ENCODE data around the gene PNPLA2.
A peak's percentile ranks its signal among the peaks of the same experiment; 100 is the strongest.

PNPLA2 gene

DNA sequence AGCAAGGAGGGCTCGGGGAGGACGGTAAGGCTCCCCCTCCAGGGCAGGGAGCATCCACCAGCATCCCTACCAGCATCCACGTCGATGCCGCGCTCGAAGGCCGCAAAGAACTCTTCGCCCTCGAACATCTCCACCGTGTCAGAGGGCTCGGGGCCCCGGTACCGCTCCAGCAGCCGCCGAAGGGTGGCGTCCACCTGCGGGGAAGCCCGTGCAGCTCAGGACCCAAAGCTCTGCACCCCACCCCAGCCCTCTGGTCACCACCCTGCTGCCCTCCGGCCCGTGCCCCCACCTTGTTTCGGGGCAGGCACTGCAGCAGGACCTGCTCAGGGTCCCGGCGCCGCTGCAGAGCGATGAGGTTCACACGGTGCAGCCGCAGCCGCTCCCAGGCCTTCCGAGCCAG, 18.2 kb upstream of the PNPLA2 start:
- TF ChIP-seq, protein P1, sequence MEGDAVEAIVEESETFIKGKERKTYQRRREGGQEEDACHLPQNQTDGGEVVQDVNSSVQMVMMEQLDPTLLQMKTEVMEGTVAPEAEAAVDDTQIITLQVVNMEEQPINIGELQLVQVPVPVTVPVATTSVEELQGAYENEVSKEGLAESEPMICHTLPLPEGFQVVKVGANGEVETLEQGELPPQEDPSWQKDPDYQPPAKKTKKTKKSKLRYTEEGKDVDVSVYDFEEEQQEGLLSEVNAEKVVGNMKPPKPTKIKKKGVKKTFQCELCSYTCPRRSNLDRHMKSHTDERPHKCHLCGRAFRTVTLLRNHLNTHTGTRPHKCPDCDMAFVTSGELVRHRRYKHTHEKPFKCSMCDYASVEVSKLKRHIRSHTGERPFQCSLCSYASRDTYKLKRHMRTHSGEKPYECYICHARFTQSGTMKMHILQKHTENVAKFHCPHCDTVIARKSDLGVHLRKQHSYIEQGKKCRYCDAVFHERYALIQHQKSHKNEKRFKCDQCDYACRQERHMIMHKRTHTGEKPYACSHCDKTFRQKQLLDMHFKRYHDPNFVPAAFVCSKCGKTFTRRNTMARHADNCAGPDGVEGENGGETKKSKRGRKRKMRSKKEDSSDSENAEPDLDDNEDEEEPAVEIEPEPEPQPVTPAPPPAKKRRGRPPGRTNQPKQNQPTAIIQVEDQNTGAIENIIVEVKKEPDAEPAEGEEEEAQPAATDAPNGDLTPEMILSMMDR (IDR thresholded peaks at IDR 0.05; ENCODE audit: low read depth, low read length): no peak
- DNase-seq (ENCODE audit: low read depth in 2 of 2): no peak
- H3K4me3 ChIP-seq (replicated peaks in 1 of 2; ENCODE audit: low read depth in 2 of 2, low read length in 2 of 2): no peak overlapping the region

- TF ChIP-seq, protein P1 (IDR thresholded peaks at IDR 0.05; ENCODE audit: low read depth, low read length): no peak
- no peak for DNase-seq (ENCODE audit: low read depth in 2 of 2)
- no peak overlapping the region for H3K4me3 ChIP-seq (replicated peaks in 1 of 2; ENCODE audit: low read depth in 2 of 2, low read length in 2 of 2)
These were observed 17.5 kb upstream of the PNPLA2 start for GRCh38 chr11:801097-801780.

DNA sequence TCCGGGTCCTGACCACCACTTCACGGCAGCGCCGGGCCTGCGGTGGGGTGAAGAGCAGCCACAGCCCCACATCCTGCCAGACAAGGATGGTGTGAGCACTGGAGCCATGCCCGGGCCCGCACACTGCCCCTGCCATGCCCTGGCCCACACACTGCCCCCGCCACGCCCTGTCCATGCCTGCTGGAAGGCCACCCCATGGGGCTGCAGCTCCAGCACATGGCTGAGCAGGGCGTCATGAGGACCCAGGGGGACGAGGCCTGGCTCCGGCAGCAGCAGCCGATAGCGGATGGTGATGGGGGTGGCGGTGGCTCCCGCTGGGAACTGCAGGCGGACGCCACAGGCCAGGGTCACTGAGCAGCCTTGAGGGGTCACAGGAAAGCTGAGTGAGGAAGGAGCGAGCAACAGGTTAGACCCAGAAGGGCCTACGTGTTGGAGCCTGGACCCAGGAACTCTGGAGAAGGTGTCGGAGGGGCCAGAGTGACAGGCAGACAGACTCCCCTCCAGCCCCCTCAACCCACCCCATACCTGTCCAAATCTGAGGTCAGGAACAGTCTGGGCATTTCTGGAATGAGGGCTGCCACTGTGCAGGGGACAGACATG, 16.6 kb upstream of the PNPLA2 start:
- DNase-seq (ENCODE audit: low read depth in 2 of 2): no peak
- no peak overlapping the region for H3K4me3 ChIP-seq (replicated peaks in 1 of 2; ENCODE audit: low read depth in 2 of 2, low read length in 2 of 2)
- TF ChIP-seq, protein P1 (IDR thresholded peaks at IDR 0.05; ENCODE audit: low read depth, low read length): no peak

GRCh38 chr11:802693-803466, 15.8 kb upstream of the PNPLA2 start:
- no peak for DNase-seq (ENCODE audit: low read depth in 2 of 2)
- H3K4me3 ChIP-seq (replicated peaks in 1 of 2; ENCODE audit: low read depth in 2 of 2, low read length in 2 of 2): no peak overlapping the region
- TF ChIP-seq, protein P1 (IDR thresholded peaks at IDR 0.05; ENCODE audit: low read depth, low read length): no peak

- TF ChIP-seq, protein P1 (IDR thresholded peaks at IDR 0.05; ENCODE audit: low read depth, low read length): no peak
- H3K4me3 ChIP-seq (replicated peaks in 1 of 2; ENCODE audit: low read depth in 2 of 2, low read length in 2 of 2): no peak overlapping the region
These were observed 15.3 kb upstream of the PNPLA2 start for GRCh38 chr11:803467-803742.

GRCh38 chr11:803770-804598, 14.7 kb upstream of the PNPLA2 start:
- TF ChIP-seq, protein P1 (IDR thresholded peaks at IDR 0.05; ENCODE audit: low read depth, low read length): no peak
- DNase-seq (ENCODE audit: low read depth in 2 of 2): no peak
- H3K4me3 ChIP-seq (replicated peaks in 1 of 2; ENCODE audit: low read depth in 2 of 2, low read length in 2 of 2): peak overlapping the region; percentile 56 to 57

More at GRCh38 chr11:803467-803742, 15.3 kb upstream of the PNPLA2 start:
- no peak for DNase-seq (ENCODE audit: low read depth in 2 of 2)

Measured in cardiac fibroblast (primary cell).